Amniotic epithelial cell (primary cell): ENCODE measurements around the gene EID2B.

Experiments used
- DNase-seq: peaks from one replicate; pipeline ENCODE4 v3.0.0-alpha.2; 2010; ENCODE audit warnings: low read depth

EID2B gene, protein sequence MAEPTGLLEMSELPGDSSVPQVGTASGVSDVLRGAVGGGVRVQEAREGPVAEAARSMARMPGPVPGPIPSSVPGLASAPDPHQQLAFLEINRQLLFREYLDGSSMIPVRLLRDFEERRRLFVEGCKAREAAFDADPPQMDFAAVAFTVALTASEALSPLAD

DNA sequence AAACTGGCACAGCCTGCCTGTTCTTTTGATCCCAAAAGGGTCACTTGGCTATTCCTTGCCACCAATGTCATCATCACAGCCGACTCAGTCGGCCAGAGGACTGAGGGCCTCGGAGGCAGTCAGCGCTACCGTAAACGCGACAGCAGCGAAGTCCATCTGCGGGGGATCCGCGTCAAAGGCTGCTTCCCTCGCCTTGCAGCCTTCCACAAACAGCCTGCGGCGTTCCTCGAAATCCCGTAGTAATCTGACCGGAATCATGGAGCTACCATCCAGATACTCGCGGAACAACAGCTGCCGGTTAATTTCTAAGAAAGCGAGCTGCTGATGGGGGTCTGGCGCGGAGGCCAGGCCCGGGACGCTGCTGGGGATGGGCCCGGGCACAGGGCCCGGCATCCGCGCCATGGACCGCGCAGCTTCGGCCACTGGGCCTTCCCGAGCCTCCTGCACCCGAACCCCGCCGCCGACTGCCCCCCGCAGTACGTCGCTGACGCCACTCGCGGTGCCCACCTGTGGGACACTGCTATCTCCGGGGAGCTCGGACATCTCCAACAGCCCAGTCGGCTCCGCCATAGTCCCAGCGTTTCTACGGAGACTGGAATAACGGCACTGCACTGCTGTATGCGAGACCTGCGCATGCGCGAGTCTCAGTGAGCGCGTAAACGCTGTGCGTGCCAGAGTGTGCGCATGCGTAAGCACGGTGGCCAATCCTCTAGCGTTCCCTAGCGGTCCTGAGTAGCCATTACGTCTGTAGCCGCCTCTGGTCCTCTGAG, at the start of gene EID2B:
EID2B (minus strand) TSS at position 620 of the 770 bp plus-strand sequence; CDS start at position 570, 50 bp downstream.
- peak; percentile 88 for DNase-seq

DNA sequence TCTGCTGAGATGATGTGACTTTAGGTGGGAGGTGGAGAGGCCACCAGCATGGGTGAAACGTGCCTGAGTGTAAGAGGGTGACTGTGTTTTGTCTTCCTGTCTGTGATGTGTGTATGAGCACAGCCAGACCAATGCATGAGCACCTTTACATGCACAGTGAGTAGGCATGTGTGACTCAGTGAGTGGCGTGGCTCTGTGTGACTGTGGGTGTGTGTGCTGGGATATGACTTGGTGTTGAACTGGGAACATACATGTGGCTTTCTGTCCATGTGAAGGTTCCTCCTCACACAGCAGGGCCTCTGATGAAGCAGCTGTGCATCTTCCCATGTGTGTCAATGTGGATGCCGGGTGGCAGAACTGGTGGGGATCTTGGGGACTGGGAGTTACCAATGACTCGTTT, 49.8 kb upstream of the EID2B start:
- DNase-seq = no peak

DNA sequence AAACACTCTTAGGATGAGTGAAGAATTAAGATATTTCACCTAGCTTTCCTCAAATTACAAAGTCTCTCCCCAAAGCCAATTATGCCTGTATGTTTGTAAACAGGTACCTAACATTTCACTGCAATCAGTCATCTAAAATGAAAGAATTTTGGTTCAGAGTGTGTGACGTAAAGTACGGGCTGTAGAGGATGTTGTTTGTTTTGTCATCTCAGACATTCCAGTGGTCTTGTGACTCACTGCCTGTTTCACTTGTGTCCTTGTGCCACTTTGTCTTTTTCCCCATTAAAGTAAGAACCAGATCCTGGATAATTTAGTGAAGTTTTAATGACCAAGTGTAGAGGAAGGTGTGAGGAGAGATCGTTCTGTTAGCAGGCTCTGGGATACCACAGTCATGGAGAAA, 36.0 kb upstream of the EID2B start:
- DNase-seq = peak; percentile 12

DNA sequence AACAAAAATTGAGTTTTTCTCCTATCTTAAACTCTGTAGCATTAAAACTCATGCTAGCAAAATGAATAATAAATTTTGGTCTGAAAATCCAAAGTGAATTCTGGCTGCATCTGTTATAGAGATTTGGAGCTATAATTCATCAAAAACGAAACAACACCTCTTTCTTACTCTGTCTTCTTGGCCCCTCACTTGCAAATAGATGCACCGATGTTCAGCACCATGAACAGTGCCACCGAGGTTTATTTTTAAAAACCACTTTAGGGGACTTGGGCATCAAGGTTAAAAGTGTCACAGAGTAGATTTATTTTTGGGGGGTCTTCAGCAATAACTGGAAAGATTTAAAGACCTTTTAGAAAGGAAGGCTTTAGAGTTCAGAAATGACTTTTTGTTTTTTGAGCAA, 33.4 kb upstream of the EID2B start:
- no peak for DNase-seq

DNA sequence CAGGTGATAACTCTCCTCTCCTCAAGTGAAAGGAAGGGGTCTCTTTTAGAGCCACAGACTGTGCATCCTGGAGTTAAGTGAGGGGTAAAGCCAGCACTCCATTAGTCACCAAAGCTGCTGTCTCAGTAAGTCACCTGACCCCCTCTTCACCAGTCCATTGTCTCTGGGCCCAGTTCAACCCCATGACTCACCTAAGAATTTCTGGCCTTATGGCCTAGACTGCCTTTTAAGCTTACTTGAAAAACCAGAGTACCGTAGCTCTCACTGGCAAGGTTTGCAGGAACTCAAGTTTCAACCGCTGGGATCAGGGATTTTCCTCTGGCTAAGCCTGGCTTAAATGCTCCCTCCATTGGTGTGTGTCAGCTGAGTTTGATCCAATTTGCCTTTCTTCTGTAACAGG, 30.8 kb upstream of the EID2B start:
- no peak for DNase-seq

DNA sequence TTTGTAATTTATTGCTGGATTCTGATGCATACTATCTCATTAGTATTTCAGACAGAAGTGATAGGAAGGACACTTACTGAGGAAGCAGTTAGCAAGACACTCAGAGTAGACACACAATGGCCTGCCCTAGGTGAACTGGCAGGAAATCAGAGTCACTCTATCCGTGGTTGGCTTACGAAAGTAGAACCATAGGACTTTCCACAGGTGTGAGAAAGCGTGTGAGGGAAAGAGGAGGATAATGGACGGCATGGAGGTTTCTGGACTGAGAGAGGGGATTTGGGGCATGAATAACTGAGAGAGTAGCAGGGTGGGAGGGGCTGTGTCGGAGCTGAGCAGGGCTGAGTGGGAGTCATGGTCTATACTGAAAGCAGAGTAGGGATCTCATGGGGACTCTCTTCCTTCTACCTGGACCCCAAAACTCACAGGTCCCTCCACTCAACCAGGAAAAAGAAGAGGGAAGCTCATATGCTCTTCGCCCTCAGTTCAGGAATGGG, 26.0 kb upstream of the EID2B start:
- DNase-seq = no peak

DNA sequence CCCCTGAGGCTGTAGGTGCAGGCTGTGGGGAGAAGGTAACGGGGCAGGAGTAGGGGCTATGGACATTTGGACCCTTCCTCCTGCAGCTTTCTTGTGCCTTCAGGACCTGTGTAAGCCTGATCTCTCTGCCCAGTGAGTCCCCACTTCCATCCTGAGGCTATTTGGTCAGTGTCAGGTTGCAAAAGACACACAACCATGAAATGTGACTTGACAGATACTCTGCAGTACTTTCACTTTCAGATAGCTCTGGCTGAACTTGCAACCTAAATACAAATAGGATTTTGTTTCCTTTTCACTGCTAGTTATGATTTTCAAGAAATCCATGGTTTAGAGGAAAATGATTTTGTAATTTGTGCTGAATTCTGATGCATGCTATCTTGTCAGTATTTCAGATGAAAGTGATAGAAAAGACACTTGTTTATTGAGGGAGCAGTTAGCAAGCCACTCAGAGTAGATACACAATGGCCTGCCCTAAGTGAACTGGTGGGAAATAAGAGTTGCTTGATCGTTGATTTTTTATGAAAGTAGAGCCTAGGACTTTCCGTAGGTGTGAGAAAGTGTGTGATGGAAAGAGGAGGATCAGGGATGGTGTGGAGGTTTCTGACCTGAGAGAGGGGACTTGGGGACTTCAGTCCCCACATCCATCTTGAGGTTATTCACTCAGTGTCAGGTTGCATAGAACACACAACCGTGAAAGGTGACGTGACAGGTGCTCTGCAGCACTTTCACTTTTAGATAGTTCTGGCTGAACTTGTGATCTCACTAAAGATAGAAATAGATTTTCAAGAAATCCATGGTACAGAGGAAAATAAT, 25.4 kb upstream of the EID2B start:
- no peak for DNase-seq

DNA sequence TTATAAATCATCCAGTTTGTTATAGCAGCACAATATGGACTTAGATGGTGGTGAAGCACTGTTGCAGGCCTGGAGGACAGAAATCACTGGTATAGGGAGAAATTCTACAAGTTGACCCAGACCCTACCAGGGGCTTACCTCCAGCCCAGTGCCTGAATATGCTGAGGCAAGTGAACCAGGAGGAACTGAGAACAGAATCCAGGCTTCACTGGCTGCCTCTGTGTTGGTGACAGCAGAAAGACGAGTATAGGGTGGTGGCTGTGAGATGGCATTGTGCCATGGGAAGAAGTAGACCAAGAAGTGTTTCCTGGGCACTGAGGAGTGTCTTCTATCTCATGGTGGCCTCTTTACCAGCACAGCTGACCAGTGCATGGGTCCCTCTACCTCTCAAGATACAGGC, 23.2 kb upstream of the EID2B start:
- DNase-seq = no peak

DNA sequence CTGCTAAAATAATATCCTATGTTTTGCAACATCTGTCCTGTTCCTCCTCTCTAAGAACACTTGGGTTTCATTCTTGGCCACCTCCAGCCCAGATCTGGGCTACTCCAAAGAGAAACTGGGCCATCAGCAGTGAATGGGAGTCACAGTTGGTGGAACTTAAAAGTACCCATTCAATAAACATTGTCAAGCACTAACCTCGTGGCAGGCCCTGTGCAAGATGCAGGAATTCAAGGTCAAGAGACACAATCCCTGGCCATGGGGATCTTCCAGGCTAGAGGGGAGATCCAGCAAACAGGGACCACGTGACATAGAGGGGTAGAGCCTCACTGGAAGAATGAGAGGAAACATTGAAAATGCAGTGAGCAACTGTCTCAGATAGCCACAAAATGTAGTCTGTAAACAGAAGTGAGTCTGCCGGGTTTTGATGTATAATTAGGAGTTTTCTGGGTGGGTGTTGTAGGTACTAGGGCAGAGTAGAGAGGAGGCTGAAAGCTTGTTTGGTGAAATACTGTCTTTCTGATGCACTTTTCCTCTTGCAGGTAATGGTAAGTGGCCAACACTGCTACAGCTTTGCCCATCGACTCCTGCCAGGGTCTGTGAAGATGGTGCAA, 22.2 kb upstream of the EID2B start:
- DNase-seq = no peak

DNA sequence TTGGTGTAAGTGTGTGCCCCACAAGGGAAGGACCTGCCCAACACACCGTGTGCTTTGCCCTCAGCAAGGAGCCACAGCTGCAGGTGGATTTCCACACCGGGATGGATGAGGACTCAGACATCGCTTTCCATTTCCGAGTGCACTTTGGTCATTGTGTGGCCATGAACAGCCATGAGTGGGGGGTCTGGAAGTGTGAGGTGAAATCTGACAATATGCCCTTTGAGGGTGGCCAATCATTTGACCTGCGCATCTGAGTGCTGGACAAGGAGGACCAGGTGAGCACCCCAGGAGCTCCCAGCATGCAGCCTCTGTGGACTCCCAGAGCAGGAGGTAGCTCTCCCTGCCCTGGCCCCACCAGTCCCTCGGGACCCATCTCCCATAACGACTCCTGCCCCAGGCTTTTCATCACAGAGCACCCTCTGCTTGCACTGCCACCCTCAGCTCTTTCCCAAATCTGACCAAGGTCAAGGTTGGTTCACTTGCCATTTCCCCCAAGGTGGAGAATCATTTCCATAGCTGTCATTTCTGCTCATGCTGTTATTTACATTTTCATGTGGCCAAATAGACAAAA, 20.5 kb upstream of the EID2B start:
- DNase-seq = no peak

DNA sequence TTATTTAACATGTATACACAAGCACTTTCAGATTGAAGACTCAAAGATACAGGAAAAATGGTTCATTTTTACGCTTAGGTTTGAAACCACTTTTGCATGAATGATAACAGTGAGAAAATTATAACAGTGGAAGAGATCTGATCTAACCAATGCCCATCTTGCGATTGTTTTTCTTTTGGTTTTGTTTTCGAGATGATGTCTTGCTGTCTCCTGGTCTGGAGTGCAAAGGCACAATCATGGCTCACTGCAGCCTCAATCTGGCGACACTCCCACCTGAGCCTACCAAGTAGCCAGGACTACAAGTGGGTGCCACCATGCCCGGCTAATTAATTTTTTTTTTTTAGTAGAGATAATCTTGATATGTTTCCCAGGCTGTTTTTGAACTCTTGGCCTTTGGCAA, 17.5 kb upstream of the EID2B start:
- no peak for DNase-seq

DNA sequence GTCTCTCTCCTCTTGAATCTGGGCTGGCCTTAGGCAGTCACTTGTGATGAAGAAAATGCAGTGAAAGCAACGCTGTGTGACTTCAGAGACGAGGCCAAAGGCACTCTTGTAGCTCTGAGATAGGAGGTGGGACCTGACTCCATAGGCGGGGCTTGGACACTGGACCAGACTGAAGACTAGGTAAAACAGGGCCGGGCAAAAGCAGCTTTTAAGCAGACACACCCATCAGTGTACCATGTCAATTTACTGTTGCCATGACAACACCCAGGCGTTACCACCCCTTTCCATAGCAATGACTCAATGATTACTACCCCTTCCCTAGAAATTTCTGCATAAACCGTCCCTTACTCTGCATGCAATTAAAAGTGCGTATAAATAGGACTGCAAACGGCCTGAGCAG, 13.9 kb upstream of the EID2B start:
- DNase-seq = no peak

DNA sequence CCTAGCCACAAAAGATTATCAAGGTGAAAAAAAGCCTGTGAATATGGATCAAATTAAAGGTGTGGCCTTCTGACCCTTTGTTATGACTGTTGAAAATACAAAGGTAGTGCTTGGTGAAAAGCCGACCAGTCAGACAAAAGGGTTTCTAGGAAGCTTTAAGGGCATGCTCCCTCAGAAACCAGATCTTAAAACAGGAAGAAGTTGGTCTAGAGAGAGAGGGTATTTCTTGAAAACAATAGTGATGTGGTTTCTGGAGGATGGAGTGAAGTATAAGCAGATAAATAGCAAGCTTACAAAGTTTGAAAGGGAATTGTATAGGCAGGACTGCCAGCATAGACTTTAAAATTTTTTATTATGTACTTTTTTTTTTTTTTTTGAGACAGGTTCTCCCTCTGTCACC, 12.3 kb upstream of the EID2B start:
- no peak for DNase-seq

DNA sequence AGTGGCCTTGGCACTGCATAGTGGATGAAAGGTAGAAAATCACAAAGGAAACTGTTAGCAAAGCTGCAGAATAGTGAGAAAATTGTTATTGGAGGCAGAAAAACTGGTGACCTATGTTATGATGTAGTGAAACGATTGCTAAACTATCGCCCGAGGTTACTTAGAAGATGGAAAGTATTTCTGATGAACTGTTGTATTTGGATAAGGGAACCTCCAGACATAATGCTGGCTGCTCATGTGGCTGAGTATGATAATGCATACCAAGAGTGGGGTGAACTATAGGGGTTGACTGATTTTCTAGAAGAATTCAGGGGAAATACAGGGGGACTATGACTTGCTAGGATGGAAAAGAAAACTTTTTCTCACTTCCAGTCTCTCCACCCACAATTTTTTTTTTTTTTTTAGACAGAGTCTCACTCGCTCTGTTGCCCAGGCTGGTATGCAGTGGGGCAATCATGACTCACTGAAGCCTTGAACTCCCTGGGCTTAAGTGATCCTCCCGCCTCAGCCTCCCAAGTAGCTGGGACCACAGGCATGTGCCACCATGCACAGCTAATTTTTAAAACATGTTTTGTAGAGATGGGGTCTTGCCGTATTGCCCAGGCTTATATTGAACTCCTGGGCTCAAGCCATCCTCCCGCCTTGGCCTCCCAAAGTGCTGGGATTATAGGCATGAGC, 11.7 kb upstream of the EID2B start:
- DNase-seq = peak; percentile 76

DNA sequence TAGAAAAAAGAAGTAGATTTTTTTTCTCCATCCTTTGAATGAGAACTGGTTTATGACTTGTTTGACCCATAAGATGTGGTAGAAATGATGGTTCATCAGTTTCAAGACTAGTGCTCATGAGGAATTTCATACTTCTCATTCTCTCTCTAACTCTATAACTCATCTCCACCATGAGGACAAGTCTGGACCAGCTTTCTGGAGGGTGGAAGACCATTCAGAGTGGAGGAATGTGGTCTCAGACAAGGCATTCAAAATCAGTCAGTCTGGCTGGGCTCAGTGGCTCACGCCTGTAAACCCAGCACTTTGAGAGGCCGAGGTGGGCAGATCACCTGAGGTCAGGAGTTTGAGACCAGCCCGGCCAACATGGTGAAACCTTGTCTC, 10.8 kb upstream of the EID2B start:
- no peak for DNase-seq

DNA sequence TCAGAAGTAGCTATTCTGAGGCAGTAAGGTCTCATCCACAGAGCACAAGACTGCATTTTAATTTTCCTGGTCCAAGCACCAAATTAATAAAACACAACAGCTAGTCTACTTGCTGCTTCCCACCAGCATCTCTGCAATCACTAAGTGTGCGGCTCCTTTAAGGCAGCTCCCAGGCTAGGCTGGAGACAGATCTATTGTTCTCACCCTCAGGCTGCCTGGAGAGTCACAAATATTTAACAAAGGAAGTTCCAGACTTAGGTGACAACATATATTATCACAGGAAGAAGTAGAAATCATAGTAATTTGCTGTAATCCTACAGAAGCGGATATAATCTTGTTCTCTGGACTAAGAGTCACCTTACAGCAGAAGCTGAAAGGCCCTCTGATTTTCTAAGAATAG, 9.6 kb upstream of the EID2B start:
- DNase-seq = no peak

DNA sequence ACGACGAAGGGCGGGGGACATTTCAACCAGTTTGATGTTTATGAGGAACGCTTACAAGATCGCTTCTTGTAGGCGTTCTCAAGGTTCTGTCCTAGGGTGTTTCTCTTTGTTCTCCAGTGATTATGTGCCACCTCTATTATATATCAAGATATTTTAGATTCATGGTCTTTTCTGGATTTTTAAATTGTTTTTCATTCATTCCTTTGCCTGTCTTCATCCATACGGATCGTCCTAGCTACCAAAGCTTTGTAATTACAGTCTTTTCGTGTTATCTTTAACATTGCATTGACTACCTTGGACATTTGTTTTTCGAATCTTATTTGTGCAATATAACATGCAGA, 7.7 kb upstream of the EID2B start:
- no peak for DNase-seq

DNA sequence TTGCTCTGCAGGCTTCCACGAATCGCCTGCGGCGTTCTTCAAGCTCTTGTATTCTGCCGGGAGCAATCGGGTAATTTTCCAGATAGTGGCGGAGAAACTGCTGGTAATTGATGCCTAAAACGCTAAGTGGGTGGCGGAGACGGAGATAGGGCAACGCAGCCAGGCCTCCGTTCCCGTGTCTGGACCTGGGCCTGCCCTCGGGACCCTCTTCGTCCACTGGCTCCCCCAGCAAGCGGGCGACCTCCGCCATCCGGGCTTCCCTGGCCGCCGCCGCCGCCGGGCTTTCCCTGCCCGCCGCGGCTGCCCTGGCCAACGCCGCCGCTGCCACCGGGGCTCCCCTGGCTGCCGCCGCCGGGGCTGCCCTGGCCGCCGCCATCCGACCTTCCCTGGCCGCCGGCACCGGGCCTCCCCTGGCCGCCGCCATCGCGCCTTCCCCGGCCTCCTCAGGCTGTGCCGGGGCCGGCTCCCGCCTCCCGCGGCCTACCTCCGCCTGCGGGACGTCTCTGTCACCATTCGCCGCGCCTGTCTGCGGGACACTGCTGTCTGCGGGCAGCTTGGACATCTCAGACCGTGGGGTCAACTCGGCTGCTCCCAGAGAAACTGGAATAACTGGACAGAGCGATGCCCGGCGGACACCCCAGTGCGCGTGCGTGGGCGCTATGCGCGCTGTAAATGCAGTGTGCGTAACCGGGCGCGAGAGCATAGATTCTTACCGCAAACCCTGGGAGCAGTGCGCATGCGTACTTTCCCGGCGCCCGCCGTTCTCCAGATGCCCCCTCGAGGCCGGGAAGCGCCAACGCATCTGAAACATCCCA, 7.1 kb upstream of the EID2B start, which contains the start of gene EID2:
EID2 (minus strand) TSS at position 644 of the 815 bp plus-strand sequence; CDS start at position 562, 82 bp downstream.
- DNase-seq = peak; percentile 88

DNA sequence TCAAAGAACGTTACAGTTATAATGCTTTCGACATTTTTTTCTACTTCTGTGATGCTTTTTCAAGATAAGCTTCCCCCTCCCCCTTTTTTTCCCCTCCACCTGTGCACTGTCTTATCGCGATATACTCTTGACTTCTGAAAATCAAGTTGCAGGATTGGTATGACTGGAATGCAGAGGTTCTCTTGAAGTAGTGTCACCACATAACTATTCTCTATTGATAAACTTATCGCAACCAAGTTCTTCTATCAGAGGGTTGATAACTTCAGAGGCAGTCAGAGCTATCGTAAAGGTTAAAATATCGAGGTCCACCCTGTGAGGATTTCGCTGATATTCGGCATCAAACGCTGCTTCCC, 6.5 kb upstream of the EID2B start:
- peak; percentile 40 for DNase-seq

DNA sequence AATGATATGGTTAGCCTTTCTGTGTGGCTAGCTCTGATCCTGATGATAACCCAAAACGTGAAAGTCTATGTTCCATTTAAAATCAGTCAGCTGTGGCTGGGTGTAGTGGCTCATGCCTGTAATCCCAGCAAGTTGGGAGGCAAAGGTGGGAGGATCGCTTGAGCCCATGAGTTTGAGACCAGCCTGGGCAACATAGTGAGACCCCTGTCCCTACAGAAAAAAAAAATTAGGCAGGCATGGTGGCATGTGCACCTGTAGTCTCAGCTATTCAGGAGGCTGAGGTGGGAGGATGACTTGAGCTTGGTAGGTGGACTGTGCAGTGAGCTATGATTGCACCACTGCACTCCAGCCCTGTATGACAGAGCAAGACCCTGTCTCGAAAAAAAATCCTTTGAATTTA, 1.1 kb upstream of the EID2B start:
- DNase-seq = no peak

DNA sequence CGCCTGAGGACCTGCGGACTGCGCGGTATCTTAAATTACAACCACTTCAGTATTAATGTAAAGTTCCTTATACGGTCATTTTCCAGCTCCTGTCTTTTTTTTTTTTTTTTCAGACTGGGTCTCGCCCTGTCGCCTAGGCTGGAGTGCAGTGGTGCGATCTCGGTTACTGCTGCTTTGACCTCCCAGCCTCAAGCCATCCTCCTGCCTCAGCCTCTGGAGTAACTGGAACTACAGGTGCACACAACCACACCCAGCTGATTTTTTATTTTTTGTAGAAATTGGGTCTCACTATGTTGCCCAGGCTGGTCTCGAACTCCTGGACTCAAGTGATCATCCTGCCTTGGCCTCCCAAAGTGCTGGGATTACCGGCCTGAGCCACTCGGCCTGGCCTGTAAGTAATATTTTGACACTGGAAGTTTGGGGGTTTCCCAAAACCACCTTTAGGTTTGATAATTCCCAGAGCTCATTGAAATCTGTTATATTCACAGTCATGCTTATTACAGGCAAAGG, 406 bp upstream of the EID2B start:
- no peak for DNase-seq
